ENCODE results near the gene LEF1.

- TF ChIP-seq CTCF (conservative IDR thresholded peaks at IDR 0.05 in 1 of 2, IDR thresholded peaks at IDR 0.05 in 1 of 2; ENCODE audit: extremely low read depth in 1 of 2, insufficient read depth in 1 of 2, low read depth in 1 of 2, low read length in 2 of 2) (no peak), EZH2 (IDR thresholded peaks at IDR 0.05; ENCODE audit: borderline replicate concordance, low read length) (no peak)
Observed at GRCh38 chr4:108120789-108121188, 47.9 kb downstream of the LEF1 start.

All from mammary epithelial cell (primary cell).